Bronchial smooth muscle cell (primary cell): Measurements from ENCODE around the gene ADNP. TPM values are rescaled to one million over a fixed set of nuclear protein-coding genes. Genes with fewer than 3 reads are reported as not detected.

Experiments used
- total RNA-seq: library from RNA; depleted of rRNA; stranded (reverse); fragments of >200 nt; gene quantifications from 2 replicates; pipeline ENCODE4 v1.2.1, GENCODE V29; 2014

Gene ADNP
- 24.8 and 25.7 TPM in 2 replicates for total RNA-seq

DNA sequence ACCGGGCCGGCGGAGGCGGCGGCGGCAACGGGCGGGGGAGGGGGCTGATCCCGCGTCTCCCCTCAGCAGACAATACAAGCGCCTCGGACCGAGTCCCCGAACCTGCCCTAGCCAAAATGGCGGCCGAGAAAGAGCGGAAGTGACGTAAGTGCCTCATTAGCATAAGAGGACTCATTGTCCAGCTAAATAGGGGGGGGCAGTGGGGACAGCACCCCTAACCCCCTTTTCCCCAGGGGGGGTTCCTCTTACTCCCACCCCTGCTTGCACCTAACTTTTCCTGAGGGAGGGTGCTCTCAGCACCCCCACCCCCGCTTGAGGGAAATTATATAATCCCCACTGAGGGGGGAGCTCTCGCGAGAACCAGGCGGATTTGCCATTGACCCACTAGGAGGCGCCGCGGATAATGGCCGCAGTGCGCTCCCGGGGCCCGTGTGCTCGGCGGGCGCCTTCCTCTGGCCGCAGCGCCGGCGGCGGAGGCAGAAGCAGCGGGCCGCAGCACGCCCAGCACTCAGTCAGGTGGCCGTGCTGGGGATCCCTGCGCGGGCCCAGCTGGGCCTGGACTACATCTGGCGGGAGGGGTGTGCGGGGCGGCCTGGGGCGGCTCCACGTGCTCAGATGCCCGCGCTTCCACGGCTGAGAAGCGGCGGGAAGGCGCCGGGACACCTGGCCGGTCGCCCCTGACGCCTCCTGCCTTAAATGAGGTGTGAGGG, at the start of gene ADNP:
Gene ADNP (minus strand): TSS at position 132 of the 710 bp plus-strand sequence. CDS start 27,441 bp downstream, outside the sequence.

GRCh38 chr20:50958615-50959542, 27.6 kb upstream of the ADNP start, which contains the start of gene MOCS3:
Gene MOCS3, plus strand, starts transcription at chr20:50958818. Its CDS starts 25 bp downstream, at chr20:50958843.

GRCh38 chr20:50957798-50958614, 26.8 kb upstream of the ADNP start, which contains the start of gene DPM1:
Gene DPM1, minus strand, starts transcription at chr20:50958532. Its CDS starts 9 bp downstream, at chr20:50958523.

Other genes starting within 250 kb of the ADNP start
- gene RIPOR3, start 239.9 kb downstream of the ADNP start, total RNA-seq, result 7.7 and 22.1 TPM in 2 replicates
- gene PARD6B, start 199.9 kb downstream of the ADNP start, total RNA-seq, result 0.26 and 0.47 TPM in 2 replicates
- 11.0 and 15.5 TPM in 2 replicates for gene BCAS4, start 136.4 kb downstream of the ADNP start, total RNA-seq
- gene DPM1, start 27.1 kb upstream of the ADNP start, total RNA-seq, result 55.0 and 61.7 TPM in 2 replicates
- 7.6 and 8.7 TPM in 2 replicates for gene MOCS3, start 27.4 kb upstream of the ADNP start, total RNA-seq
- 5.5 and 10.6 TPM in 2 replicates for gene KCNG1, start 91.7 kb upstream of the ADNP start, total RNA-seq